Subcutaneous adipose tissue (tissue), 4 donors: ENCODE measurements around the gene TBX15. TPM values are rescaled to one million over a fixed set of nuclear protein-coding genes. Genes with fewer than 3 reads are reported as not detected.

Experiments used
- CTCF ChIP-seq: fragments of 450-650 bp; IDR thresholded peaks from one replicate; pipeline ENCODE4 v1.5.1; 2016; ENCODE audit warnings: low read depth, mild to moderate bottlenecking, control low read depth, antibody characterized with exemption, moderate library complexity
- total RNA-seq, 4 donors: library from RNA; depleted of rRNA; stranded (reverse); fragments of >200 nt; gene quantifications; one replicate each; pipeline ENCODE4 v1.1.0, GENCODE V29; 2016

TBX15 gene
- total RNA-seq, 4 donors from 2014 or later: 68.9 to 102 (median 77.0) TPM

GRCh38 chr1:118907466-118907865 is 80.7 kb downstream of the TBX15 start:
- no peak for TF ChIP-seq CTCF

- TF ChIP-seq CTCF: no peak
These were observed 82.5 kb downstream of the TBX15 start for GRCh38 chr1:118905671-118906070.

GRCh38 chr1:118905196-118905595 is 82.9 kb downstream of the TBX15 start:
- TF ChIP-seq CTCF: no peak

GRCh38 chr1:118902711-118903191 is 85.4 kb downstream of the TBX15 start:
- TF ChIP-seq CTCF: no peak

DNA sequence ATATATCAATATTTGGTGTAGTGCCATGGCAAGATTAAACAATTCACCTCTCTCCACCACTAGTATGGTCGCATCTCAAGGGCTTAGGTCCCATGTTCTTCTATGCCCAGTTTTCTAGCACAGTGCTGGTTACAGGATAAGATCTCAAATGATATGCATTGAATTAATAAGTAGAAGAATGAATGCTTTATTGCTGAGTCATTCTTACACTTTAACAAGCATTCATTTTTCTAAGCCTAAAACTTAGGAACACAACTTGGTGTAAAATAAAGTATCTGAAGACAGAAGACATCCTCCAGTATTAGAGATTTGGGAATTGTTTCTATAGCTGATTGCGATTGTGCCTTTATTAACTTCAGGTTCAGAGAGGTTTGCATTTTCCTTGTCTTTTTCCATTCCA is 85.8 kb downstream of the TBX15 start:
- no peak for TF ChIP-seq CTCF

DNA sequence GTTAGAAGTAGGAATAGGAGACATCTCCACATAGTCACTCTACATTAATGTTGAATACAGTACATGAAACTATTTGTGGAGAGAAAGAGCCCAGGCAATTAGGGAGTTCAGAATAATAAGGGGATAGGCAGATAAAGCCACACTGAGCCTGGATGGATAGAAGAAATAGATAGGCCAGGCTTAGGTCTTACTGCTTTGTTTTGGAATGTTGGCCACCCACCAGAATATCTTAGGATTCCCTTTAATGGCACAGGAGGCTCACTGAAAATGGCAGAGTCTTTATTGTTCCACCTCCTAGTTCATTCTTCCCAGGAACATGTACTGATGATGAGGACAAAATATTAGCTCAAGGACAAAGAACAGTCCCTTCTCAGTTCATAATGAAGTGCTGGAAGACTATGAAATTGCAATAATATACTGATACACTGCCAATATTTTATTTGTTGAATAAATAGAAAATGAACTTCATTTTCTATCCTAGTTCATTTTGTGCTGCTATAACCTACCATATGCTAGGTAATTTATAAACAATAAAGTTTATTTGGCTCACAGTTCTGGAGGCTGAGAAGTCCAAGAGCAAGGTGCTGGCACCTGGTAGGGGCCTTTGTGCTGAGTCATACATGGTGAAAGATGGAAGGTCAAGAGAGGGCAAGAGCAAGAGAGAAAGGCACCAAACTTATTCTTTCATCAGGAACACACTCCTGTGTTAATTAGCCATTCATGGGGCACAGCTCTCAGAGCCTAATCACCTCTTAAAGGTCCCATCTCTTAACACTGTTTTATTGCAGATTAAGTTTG is 87.3 kb downstream of the TBX15 start:
- TF ChIP-seq CTCF: no peak

- TF ChIP-seq CTCF: no peak
These were observed 88.8 kb downstream of the TBX15 start for GRCh38 chr1:118899340-118899739.
